ENCODE results near the gene OR5V1. TPM values are rescaled to one million over a fixed set of nuclear protein-coding genes. Genes with fewer than 3 reads are reported as not detected.
"Not testable (repeated sequence)": the region's sequence is repeated elsewhere in the genome, so short reads cannot be mapped to it uniquely, and the experiment has no call there.

The OR5V1 gene
- total RNA-seq, 1 donor from 2014 or later = not detected

GRCh38 chr6:29376003-29376402 is 7.3 kb upstream of the OR5V1 start:
- Histone ChIP-seq H3K4me3 (ENCODE audit: low read depth, low read length) (no peak overlapping the region), H3K36me3 (ENCODE audit: control insufficient read depth, insufficient read depth, low read length) (no peaks in the 10 kb centered on the region), H3K27me3 (ENCODE audit: control insufficient read depth, insufficient read depth, low read length) (no peaks in the 10 kb centered on the region)
- DNase-seq (ENCODE audit: low read depth) = no peak
- no peak for TF ChIP-seq CTCF (IDR thresholded peaks at IDR 0.05; ENCODE audit: insufficient read depth, low read length, poor library complexity, severe bottlenecking)

GRCh38 chr6:29375191-29375590 is 6.5 kb upstream of the OR5V1 start, which contains the start of gene OR12D3:
TSS of gene OR12D3 (minus strand) at chr6:29375291. CDS start at chr6:29375287, 4 bp downstream.
- no peaks in the 10 kb centered on the region for H3K36me3 ChIP-seq (ENCODE audit: control insufficient read depth, insufficient read depth, low read length)
- H3K27me3 ChIP-seq (ENCODE audit: control insufficient read depth, insufficient read depth, low read length) = no peaks in the 10 kb centered on the region
- H3K4me3 ChIP-seq (ENCODE audit: low read depth, low read length) = no peak within 1 kb of the TSS
- DNase-seq (ENCODE audit: low read depth) = no peak
- no peak for TF ChIP-seq CTCF (IDR thresholded peaks at IDR 0.05; ENCODE audit: insufficient read depth, low read length, poor library complexity, severe bottlenecking)

GRCh38 chr6:29355603-29356002 is 13.1 kb downstream of the OR5V1 start:
- H3K27me3 ChIP-seq (ENCODE audit: control insufficient read depth, insufficient read depth, low read length) = no peaks in the 10 kb centered on the region
- no peak for TF ChIP-seq CTCF (IDR thresholded peaks at IDR 0.05; ENCODE audit: insufficient read depth, low read length, poor library complexity, severe bottlenecking)

GRCh38 chr6:29354980-29355379 is 13.7 kb downstream of the OR5V1 start:
- H3K36me3 ChIP-seq (ENCODE audit: control insufficient read depth, insufficient read depth, low read length) = no peaks in the 10 kb centered on the region
- no peak for TF ChIP-seq CTCF (IDR thresholded peaks at IDR 0.05; ENCODE audit: insufficient read depth, low read length, poor library complexity, severe bottlenecking)
- DNase-seq (ENCODE audit: low read depth) = no peak

More at GRCh38 chr6:29355603-29356002, 13.1 kb downstream of the OR5V1 start:
- H3K4me3 ChIP-seq (ENCODE audit: low read depth, low read length) = no peak overlapping the region
- no peaks in the 10 kb centered on the region for H3K36me3 ChIP-seq (ENCODE audit: control insufficient read depth, insufficient read depth, low read length)
- no peak for DNase-seq (ENCODE audit: low read depth)

GRCh38 chr6:29349348-29349747 is 19.3 kb downstream of the OR5V1 start:
- not testable (repeated sequence) for H3K36me3 ChIP-seq (ENCODE audit: control insufficient read depth, insufficient read depth, low read length); H3K4me3 ChIP-seq (ENCODE audit: low read depth, low read length); H3K27me3 ChIP-seq (ENCODE audit: control insufficient read depth, insufficient read depth, low read length); DNase-seq (ENCODE audit: low read depth)

More at GRCh38 chr6:29354980-29355379, 13.7 kb downstream of the OR5V1 start:
- Histone ChIP-seq H3K4me3 (ENCODE audit: low read depth, low read length) (no peak overlapping the region), H3K27me3 (ENCODE audit: control insufficient read depth, insufficient read depth, low read length) (no peaks in the 10 kb centered on the region)

GRCh38 chr6:29345380-29345779 is 23.3 kb downstream of the OR5V1 start:
- Histone ChIP-seq H3K27me3 (ENCODE audit: control insufficient read depth, insufficient read depth, low read length) (no peaks in the 10 kb centered on the region), H3K4me3 (ENCODE audit: low read depth, low read length) (no peak overlapping the region), H3K36me3 (ENCODE audit: control insufficient read depth, insufficient read depth, low read length) (no peaks in the 10 kb centered on the region)
- no peak for DNase-seq (ENCODE audit: low read depth)
- TF ChIP-seq CTCF (IDR thresholded peaks at IDR 0.05; ENCODE audit: insufficient read depth, low read length, poor library complexity, severe bottlenecking) = no peak

Measured in kidney epithelial cell (primary cell).